Measurements from ENCODE around the gene PRAMEF13. TPM values are rescaled to one million over a fixed set of nuclear protein-coding genes. Genes with fewer than 3 reads are reported as not detected.
"Not testable (repeated sequence)": the region's sequence is repeated elsewhere in the genome, so short reads cannot be mapped to it uniquely, and the experiment has no call there.

Gene PRAMEF13
- total RNA-seq, 1 experiment from 2014 or later = 0.21 TPM

DNA sequence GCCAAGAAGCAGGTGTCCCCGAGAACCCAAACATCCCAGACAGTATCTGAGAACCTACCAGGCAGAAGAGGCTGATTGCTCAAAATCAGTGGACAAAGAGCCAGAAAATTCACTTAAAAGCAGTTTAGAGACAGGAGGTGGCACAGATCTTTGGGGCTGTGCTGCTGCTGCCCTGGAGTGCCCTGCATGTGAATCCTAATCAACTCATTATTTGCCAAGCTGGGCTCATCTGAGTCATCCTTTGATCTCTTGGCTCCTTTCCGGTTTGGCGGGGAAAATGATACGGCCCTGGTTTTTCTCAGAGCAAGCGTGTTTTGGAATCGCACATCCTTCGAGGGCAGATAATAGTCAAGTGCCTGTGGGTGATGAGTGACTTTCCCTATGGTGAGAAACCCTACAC lies 15.4 kb upstream of the PRAMEF13 start:
- H3K9me3 ChIP-seq (ENCODE audit: low read depth, low read length, poor library complexity, severe bottlenecking); BruUV-seq (replicated peaks); H3K4me1 ChIP-seq (ENCODE audit: insufficient read depth, low read length, poor library complexity, severe bottlenecking); H3K27me3 ChIP-seq (replicated peaks; ENCODE audit: insufficient read depth, low read depth, low read length, poor library complexity); DNase-seq (ENCODE audit: low spot score); intact Hi-C loops (cut with micrococcal nuclease; ENCODE audit: unreplicated experiment); H3K27ac ChIP-seq (ENCODE audit: low read depth, low read length, poor library complexity, severe bottlenecking); H3K36me3 ChIP-seq (ENCODE audit: insufficient read depth, low read length, poor library complexity, severe bottlenecking); H3K4me3 ChIP-seq (ENCODE audit: low read depth, low read length, poor library complexity, severe bottlenecking); CTCF ChIA-PET; POLR2A ChIA-PET (ENCODE audit: low non-redundant PET): not testable (repeated sequence)

DNA sequence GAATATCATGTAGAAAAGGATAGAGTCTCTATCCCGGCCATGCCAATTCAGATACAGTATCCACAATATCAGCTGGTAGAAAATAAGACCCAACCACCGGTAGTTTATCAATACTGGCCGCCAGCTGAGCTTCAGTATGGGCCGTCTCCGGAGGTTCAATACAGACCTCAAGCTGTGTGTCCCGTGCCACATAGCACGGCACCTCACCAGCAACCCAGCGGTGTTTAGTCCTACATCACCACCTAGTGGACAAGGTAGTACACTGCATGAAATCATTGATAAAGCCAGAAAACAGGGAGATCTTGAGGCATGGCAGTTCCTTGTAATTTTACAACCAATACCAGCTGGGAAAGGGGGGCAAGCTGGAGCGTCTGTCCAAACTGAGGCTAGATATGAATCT lies 7.5 kb upstream of the PRAMEF13 start:
- H3K27ac ChIP-seq (ENCODE audit: low read depth, low read length, poor library complexity, severe bottlenecking); H3K27me3 ChIP-seq (replicated peaks; ENCODE audit: insufficient read depth, low read depth, low read length, poor library complexity); H3K4me3 ChIP-seq (ENCODE audit: low read depth, low read length, poor library complexity, severe bottlenecking); POLR2A ChIA-PET (ENCODE audit: low non-redundant PET); DNase-seq (ENCODE audit: low spot score); intact Hi-C loops (cut with micrococcal nuclease; ENCODE audit: unreplicated experiment); H3K4me1 ChIP-seq (ENCODE audit: insufficient read depth, low read length, poor library complexity, severe bottlenecking); BruUV-seq (replicated peaks); CTCF ChIA-PET; H3K9me3 ChIP-seq (ENCODE audit: low read depth, low read length, poor library complexity, severe bottlenecking); H3K36me3 ChIP-seq (ENCODE audit: insufficient read depth, low read length, poor library complexity, severe bottlenecking): not testable (repeated sequence)

DNA sequence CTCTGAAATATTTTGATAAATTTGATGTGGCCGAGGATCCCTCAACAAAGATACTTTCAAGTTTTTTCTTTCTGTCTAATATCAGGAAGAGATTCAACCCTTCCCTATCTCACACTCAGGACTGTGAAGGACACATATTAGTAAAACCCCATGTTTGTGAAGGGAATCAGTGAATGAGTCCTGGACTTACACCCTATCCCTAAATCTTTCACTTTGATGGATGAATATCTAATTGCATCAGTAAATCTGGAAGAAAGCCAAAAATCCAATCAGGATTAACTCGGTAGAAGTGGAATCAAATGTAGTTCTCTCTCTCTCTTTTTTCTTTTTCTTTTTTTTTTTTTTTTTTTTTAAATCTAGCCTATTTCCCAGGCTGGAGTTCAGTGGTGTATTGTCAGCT lies 29.7 kb downstream of the PRAMEF13 start, which contains the start of gene PRAMEF9:
Gene PRAMEF9 (plus strand): TSS at position 301 of the 400 bp plus-strand sequence. CDS start 3,433 bp downstream, outside the sequence.
- H3K27me3 ChIP-seq (replicated peaks; ENCODE audit: insufficient read depth, low read depth, low read length, poor library complexity); BruUV-seq (replicated peaks); intact Hi-C loops (cut with micrococcal nuclease; ENCODE audit: unreplicated experiment); H3K36me3 ChIP-seq (ENCODE audit: insufficient read depth, low read length, poor library complexity, severe bottlenecking); H3K27ac ChIP-seq (ENCODE audit: low read depth, low read length, poor library complexity, severe bottlenecking); POLR2A ChIA-PET (ENCODE audit: low non-redundant PET); DNase-seq (ENCODE audit: low spot score); H3K4me1 ChIP-seq (ENCODE audit: insufficient read depth, low read length, poor library complexity, severe bottlenecking); H3K9me3 ChIP-seq (ENCODE audit: low read depth, low read length, poor library complexity, severe bottlenecking); H3K4me3 ChIP-seq (ENCODE audit: low read depth, low read length, poor library complexity, severe bottlenecking); CTCF ChIA-PET: not testable (repeated sequence)

DNA sequence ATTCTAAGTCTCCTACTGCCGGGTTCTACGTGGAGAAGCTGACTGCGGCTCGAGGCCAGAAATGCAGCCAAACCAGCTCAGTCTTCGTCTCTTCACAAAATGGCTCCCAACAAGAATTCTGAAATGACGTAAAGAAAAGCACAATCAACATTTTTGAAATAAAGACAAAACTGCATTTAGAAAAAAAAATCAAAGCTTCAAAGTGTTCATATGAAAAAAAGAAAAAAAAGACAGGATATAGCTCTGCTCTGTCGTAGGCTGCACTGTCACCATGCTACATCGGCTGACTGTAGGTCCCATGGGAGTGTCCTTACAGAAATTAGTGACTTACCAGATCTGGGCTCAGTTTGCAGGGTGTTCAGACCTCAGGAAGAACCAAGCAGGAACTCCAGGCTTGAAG lies 35.7 kb downstream of the PRAMEF13 start, which contains the start of gene HNRNPCL4:
Gene HNRNPCL4 (minus strand): TSS at position 101 of the 400 bp plus-strand sequence. CDS start 164 bp downstream, outside the sequence.
- H3K9me3 ChIP-seq (ENCODE audit: low read depth, low read length, poor library complexity, severe bottlenecking); H3K4me1 ChIP-seq (ENCODE audit: insufficient read depth, low read length, poor library complexity, severe bottlenecking); H3K4me3 ChIP-seq (ENCODE audit: low read depth, low read length, poor library complexity, severe bottlenecking); H3K36me3 ChIP-seq (ENCODE audit: insufficient read depth, low read length, poor library complexity, severe bottlenecking); BruUV-seq (replicated peaks); CTCF ChIA-PET; POLR2A ChIA-PET (ENCODE audit: low non-redundant PET); H3K27me3 ChIP-seq (replicated peaks; ENCODE audit: insufficient read depth, low read depth, low read length, poor library complexity); intact Hi-C loops (cut with micrococcal nuclease; ENCODE audit: unreplicated experiment); DNase-seq (ENCODE audit: low spot score); H3K27ac ChIP-seq (ENCODE audit: low read depth, low read length, poor library complexity, severe bottlenecking): not testable (repeated sequence)

DNA sequence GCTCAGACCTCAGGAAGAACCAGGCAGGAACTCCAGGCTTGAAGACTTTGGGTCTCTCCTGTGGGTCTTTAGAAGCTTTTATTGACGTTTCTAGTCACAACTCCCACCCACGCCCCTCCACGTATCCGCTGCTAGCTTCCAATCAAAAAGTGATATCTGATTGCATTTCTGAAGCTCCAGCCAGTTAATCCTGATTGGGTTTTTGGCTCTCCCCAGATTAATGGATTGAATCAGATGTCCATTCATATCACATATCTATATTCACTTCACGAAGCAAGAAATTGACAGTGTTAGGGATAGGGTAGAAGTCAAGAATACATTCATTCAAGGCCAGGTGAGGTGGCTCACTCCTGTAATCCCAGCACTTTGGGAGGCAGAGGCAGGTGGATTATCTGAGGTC lies 45.3 kb downstream of the PRAMEF13 start, which contains the start of gene PRAMEF26:
Gene PRAMEF26 (minus strand): TSS at position 101 of the 400 bp plus-strand sequence. CDS start 2,914 bp downstream, outside the sequence.
- CTCF ChIA-PET; H3K27me3 ChIP-seq (replicated peaks; ENCODE audit: insufficient read depth, low read depth, low read length, poor library complexity); BruUV-seq (replicated peaks); H3K4me3 ChIP-seq (ENCODE audit: low read depth, low read length, poor library complexity, severe bottlenecking); DNase-seq (ENCODE audit: low spot score); H3K36me3 ChIP-seq (ENCODE audit: insufficient read depth, low read length, poor library complexity, severe bottlenecking); H3K9me3 ChIP-seq (ENCODE audit: low read depth, low read length, poor library complexity, severe bottlenecking); H3K27ac ChIP-seq (ENCODE audit: low read depth, low read length, poor library complexity, severe bottlenecking); POLR2A ChIA-PET (ENCODE audit: low non-redundant PET); intact Hi-C loops (cut with micrococcal nuclease; ENCODE audit: unreplicated experiment); H3K4me1 ChIP-seq (ENCODE audit: insufficient read depth, low read length, poor library complexity, severe bottlenecking): not testable (repeated sequence)

Other genes with a start within 250 kb of the PRAMEF13 start
- gene PRAMEF27, start 144.8 kb downstream of the PRAMEF13 start, total RNA-seq (2021) = not detected in 2 replicates
- gene HNRNPCL3, start 140.6 kb downstream of the PRAMEF13 start, total RNA-seq (2021) = not detected in 2 replicates
- not detected in 2 replicates for gene PRAMEF25, start 130.6 kb downstream of the PRAMEF13 start, total RNA-seq (2021)
- gene HNRNPCL2, start 84.6 kb downstream of the PRAMEF13 start, total RNA-seq (2021) = not detected in 2 replicates
- not detected in 2 replicates for gene PRAMEF26, start 45.4 kb downstream of the PRAMEF13 start, total RNA-seq (2021)
- not detected in 2 replicates for gene HNRNPCL4, start 35.8 kb downstream of the PRAMEF13 start, total RNA-seq (2021)
- not detected in 2 replicates for gene PRAMEF9, start 29.6 kb downstream of the PRAMEF13 start, total RNA-seq (2021)
- not detected in 2 replicates for gene PRAMEF18, start 24.7 kb upstream of the PRAMEF13 start, total RNA-seq (2021)
- gene PRAMEF5, start 52.8 kb upstream of the PRAMEF13 start, total RNA-seq (2021) = not detected in 2 replicates
- gene PRAMEF8, start 83.7 kb upstream of the PRAMEF13 start, total RNA-seq (2021) = not detected in 2 replicates
- gene PRAMEF33, start 102.1 kb upstream of the PRAMEF13 start, total RNA-seq (2021) = not detected in 2 replicates
- gene PRAMEF15, start 114.2 kb upstream of the PRAMEF13 start, total RNA-seq (2021) = not detected in 2 replicates
- not detected in 2 replicates for gene PRAMEF14, start 145.7 kb upstream of the PRAMEF13 start, total RNA-seq (2021)
- gene PRAMEF19, start 170.5 kb upstream of the PRAMEF13 start, total RNA-seq (2021) = not detected in 2 replicates
- gene PRAMEF17, start 188.2 kb upstream of the PRAMEF13 start, total RNA-seq (2021) = not detected in 2 replicates
- not detected in 2 replicates for gene PRAMEF20, start 209.0 kb upstream of the PRAMEF13 start, total RNA-seq (2021)

Measured in A673 (cell line).